PC-3 (cell line): ENCODE data around the gene UBE2D2. TPM values are rescaled to one million over a fixed set of nuclear protein-coding genes. Genes with fewer than 3 reads are reported as not detected.

ENCODE experiments used
- ATAC-seq: fragments of 200-7000 bp; cut with Tn5 transposase; 2 replicates; pipeline ENCODE4 v1.9.1; 2020; ENCODE audit warnings: mild to moderate bottlenecking, moderate library complexity
- BruUV-seq: library from RNA; stranded (reverse); fragments of 400-500 nt; replicated peaks from 2 replicates; lab custom pipeline; 2021; lab: Mats Ljungman, UMichigan
- CTCF ChIA-PET: fragments of 300-600 bp; sonication (Branson Sonifier 250); formaldehyde crosslinking; loops from one replicate; lab custom pipeline; 2022; ENCODE audit warnings: antibody characterized with exemption; lab: Charles Lee
- POLR2A ChIA-PET: fragments of 300-600 bp; sonication (Branson Sonifier 250); formaldehyde crosslinking; loops from one replicate; lab custom pipeline; 2022; ENCODE audit warnings: antibody characterized with exemption; ENCODE audit not compliant: unreplicated experiment; lab: Charles Lee
- DNase-seq: peaks from one replicate; pipeline ENCODE4 v3.0.0-alpha.2; 2015
- H2AFZ ChIP-seq: fragments of 300-600 bp; sonication (generic); 2 replicates; pipeline ENCODE4 v1.6.0; 2016; ENCODE audit warnings: antibody characterized with exemption, low read length
- H3F3A ChIP-seq: fragments of 300-600 bp; sonication (generic); one replicate; pipeline ENCODE4 v1.6.0; 2017; ENCODE audit warnings: antibody characterized with exemption, low read length, control low read depth, mild to moderate bottlenecking; ENCODE audit not compliant: unreplicated experiment
- H3K27ac ChIP-seq: fragments of 300-600 bp; sonication (generic); 2 replicates; pipeline ENCODE4 v1.5.1; 2016; ENCODE audit warnings: mild to moderate bottlenecking, low read length
- H3K27me3 ChIP-seq: fragments of 300-600 bp; sonication (generic); 2 replicates; pipeline ENCODE4 v1.6.1; 2016; ENCODE audit warnings: low read length, mixed read lengths
- H3K36me3 ChIP-seq: fragments of 300-600 bp; sonication (generic); 2 replicates; pipeline ENCODE4 v1.6.1; 2016; ENCODE audit warnings: low read depth, mixed run types, low read length, mixed read lengths
- H3K4me1 ChIP-seq: fragments of 300-600 bp; sonication (generic); 2 replicates; pipeline ENCODE4 v1.5.1; 2016; ENCODE audit warnings: low read length; ENCODE audit not compliant: insufficient read depth
- H3K4me2 ChIP-seq: fragments of 300-600 bp; sonication (generic); 2 replicates; pipeline ENCODE4 v1.6.0; 2016; ENCODE audit warnings: low read length
- H3K4me3 ChIP-seq: fragments of 300-600 bp; sonication (generic); 2 replicates; pipeline ENCODE4 v1.5.1; 2016; ENCODE audit warnings: mild to moderate bottlenecking, low read length, mixed read lengths
- H3K79me2 ChIP-seq: fragments of 300-600 bp; sonication (generic); 2 replicates; pipeline ENCODE4 v1.6.1; 2017; ENCODE audit warnings: low read length, mixed read lengths
- H3K9ac ChIP-seq: fragments of 300-600 bp; sonication (generic); 2 replicates; pipeline ENCODE4 v1.6.0; 2016; ENCODE audit warnings: mild to moderate bottlenecking, low read length
- H3K9me2 ChIP-seq: fragments of 300-600 bp; sonication (generic); replicated peaks from 2 replicates; pipeline ENCODE4 v1.6.1; 2016; ENCODE audit warnings: mixed run types, low read length, mixed read lengths
- H3K9me3 ChIP-seq: fragments of 300-600 bp; sonication (generic); 2 replicates; pipeline ENCODE4 v1.6.1; 2016; ENCODE audit warnings: low read length, mixed read lengths
- H4K20me1 ChIP-seq: fragments of 300-600 bp; sonication (generic); 2 replicates; pipeline ENCODE4 v1.6.1; 2016; ENCODE audit warnings: low read length, mixed read lengths
- CTCF ChIP-seq: fragments of 300-600 bp; sonication (generic); conservative IDR thresholded peaks from 2 replicates; pipeline ENCODE4 v1.5.1; 2017; ENCODE audit warnings: antibody characterized with exemption, low read depth, mild to moderate bottlenecking, low read length
- EZH2 ChIP-seq: fragments of 300-600 bp; sonication (generic); IDR thresholded peaks from one replicate; pipeline ENCODE4 v1.6.1; 2017; ENCODE audit warnings: antibody characterized with exemption, mild to moderate bottlenecking, low read length; ENCODE audit not compliant: unreplicated experiment
- EZH2phosphoT487 ChIP-seq: fragments of 300-600 bp; sonication (generic); IDR thresholded peaks from 2 replicates; pipeline ENCODE4 v1.6.1; 2018; ENCODE audit warnings: mild to moderate bottlenecking, antibody characterized with exemption, low read length, borderline replicate concordance
- intact Hi-C: fragments of 100-400 bp; cut with micrococcal nuclease; formaldehyde crosslinking; loops from 2 replicates; pipeline ENCODE4 v1.9.0; 2023
- total RNA-seq: library from RNA; depleted of rRNA; stranded (reverse); fragments of >200 nt; gene quantifications from 2 replicates; pipeline ENCODE4 v1.2.3, GENCODE V29; 2014

UBE2D2 gene
- total RNA-seq, 1 experiment from 2014 or later: 98.7 TPM

- 0 out of 2 replicates have a peak, but pooled peaks cover 12% of the 10 kb centered on the region for H4K20me1 ChIP-seq
- ATAC-seq (0 out of 2 replicates have a peak, but pooled peaks have one; percentile 9), DNase-seq (peak; percentile 22)
- H3K27me3 ChIP-seq: peaks cover 16% of the 10 kb centered on the region
- intact Hi-C loops: no loop called here
- POLR2A ChIA-PET: no interaction called here
- H3K4me2 ChIP-seq: peak overlapping the region; percentile 100
- no TSS peak for BruUV-seq
- H3K9ac ChIP-seq: peak overlapping the region; percentile 31; the same call in 1 of the 2 replicates
- H3K9me3 ChIP-seq: no peaks in the 10 kb centered on the region
- peaks cover 3% of the 10 kb centered on the region for H3F3A ChIP-seq
- H3K4me3 ChIP-seq: peak overlapping the region; percentile 85
- H2AFZ ChIP-seq: peak overlapping the region; percentile 49
- H3K9me2 ChIP-seq: no peaks in the 10 kb centered on the region
- H3K79me2 ChIP-seq: peaks cover 45% of the 10 kb centered on the region
- H3K27ac ChIP-seq: no peak overlapping the region
- TF ChIP-seq EZH2phosphoT487 (no peak), EZH2 (no peak), CTCF (no peak)
- H3K36me3 ChIP-seq: no peaks in the 10 kb centered on the region
- CTCF ChIA-PET: interaction anchor here (0.6 kb wide), 1 partner anchor 41 kb away, joined by 3 read pairs; no protein-coding TSS in a partner anchor
- peaks cover 33% of the 10 kb centered on the region for H3K4me1 ChIP-seq
Observed at GRCh38 chr5:139649082-139649991, 88.2 kb downstream of the UBE2D2 start.

DNA sequence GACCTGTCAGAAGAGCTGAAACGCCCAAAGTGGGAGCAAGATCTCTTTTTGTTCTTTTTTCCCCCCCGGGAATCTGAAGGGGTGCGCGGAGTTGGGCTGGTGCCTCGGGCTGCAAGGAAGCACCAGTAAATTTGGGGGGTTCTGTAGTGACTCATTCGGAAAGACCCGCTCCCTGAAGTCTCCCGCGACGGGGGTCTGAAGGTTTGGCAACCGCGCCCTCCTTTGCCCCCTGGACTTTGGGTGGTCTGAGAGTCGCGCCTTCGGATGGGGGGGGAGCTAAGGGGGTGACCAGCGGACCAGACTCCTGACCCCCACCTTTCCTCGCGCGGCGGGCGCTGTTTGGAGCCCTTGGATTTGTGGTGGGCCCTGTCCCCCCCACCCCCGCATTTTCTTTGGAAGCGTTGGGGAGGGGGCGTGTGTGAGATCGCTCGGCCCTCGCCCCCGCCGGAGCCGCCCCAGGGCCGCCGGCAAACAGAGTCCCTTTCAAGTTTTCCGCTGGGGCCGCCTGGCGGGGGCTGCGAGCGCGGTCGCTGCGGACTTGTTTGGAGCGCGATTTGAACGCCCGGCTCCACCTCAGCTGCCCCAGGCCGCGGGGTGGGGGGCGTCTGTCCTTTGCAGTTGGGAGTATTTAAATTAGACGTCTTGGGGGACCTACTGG, 89.0 kb downstream of the UBE2D2 start:
- H3K9me2 ChIP-seq: no peaks in the 10 kb centered on the region
- H3K4me3 ChIP-seq: peak overlapping the region; percentile 85
- H3K79me2 ChIP-seq: peaks cover 47% of the 10 kb centered on the region
- H3K9me3 ChIP-seq: no peaks in the 10 kb centered on the region
- DNase-seq (no peak), ATAC-seq (no peak)
- H3K36me3 ChIP-seq: no peaks in the 10 kb centered on the region
- TSS peak; percentile 34 for BruUV-seq
- TF ChIP-seq EZH2 (peak; percentile 16), EZH2phosphoT487 (no peak; the same call in 1 of the 2 replicates), CTCF (no peak; the same call in 1 of the 2 replicates)
- 0 out of 2 replicates have a peak, but pooled peaks cover 12% of the 10 kb centered on the region for H4K20me1 ChIP-seq
- CTCF ChIA-PET: interaction anchor here (0.6 kb wide), 1 partner anchor 40 kb away, joined by 3 read pairs; no protein-coding TSS in a partner anchor
- peak overlapping the region; percentile 31; the same call in 1 of the 2 replicates for H3K9ac ChIP-seq
- H3F3A ChIP-seq: peaks cover 3% of the 10 kb centered on the region
- peak overlapping the region; percentile 49 for H2AFZ ChIP-seq
- intact Hi-C loops: no loop called here
- H3K27me3 ChIP-seq: peaks cover 16% of the 10 kb centered on the region
- no peak overlapping the region for H3K27ac ChIP-seq
- peak overlapping the region; percentile 100 for H3K4me2 ChIP-seq
- peaks cover 33% of the 10 kb centered on the region for H3K4me1 ChIP-seq
- POLR2A ChIA-PET: no interaction called here
